Glutamatergic neuron (in vitro differentiated cells): ENCODE results near the gene AMOTL1. TPM values are rescaled to one million over a fixed set of nuclear protein-coding genes. Genes with fewer than 3 reads are reported as not detected.

Experiments used
- DNase-seq: peaks from one replicate; pipeline ENCODE4 v3.0.0; 2022
- H3K27ac Mint-ChIP-seq: one replicate; pipeline ENCODE4 v1.8.0; 2020; ENCODE audit warnings: mild to moderate bottlenecking, mixed read lengths, inconsistent platforms; ENCODE audit not compliant: unreplicated experiment
- H3K27me3 Mint-ChIP-seq: one replicate; pipeline ENCODE4 v1.8.0; 2020; ENCODE audit warnings: mild to moderate bottlenecking, moderate library complexity, mixed read lengths, inconsistent platforms; ENCODE audit not compliant: unreplicated experiment
- H3K36me3 Mint-ChIP-seq: one replicate; pipeline ENCODE4 v1.8.0; 2020; ENCODE audit warnings: mild to moderate bottlenecking, mixed read lengths, inconsistent platforms; ENCODE audit not compliant: unreplicated experiment
- H3K4me1 Mint-ChIP-seq: one replicate; pipeline ENCODE4 v1.8.0; 2020; ENCODE audit warnings: mild to moderate bottlenecking, low read depth, mixed read lengths, inconsistent platforms; ENCODE audit not compliant: unreplicated experiment
- H3K4me3 Mint-ChIP-seq: one replicate; pipeline ENCODE4 v1.8.0; 2020; ENCODE audit warnings: mild to moderate bottlenecking, mixed read lengths, inconsistent platforms; ENCODE audit not compliant: unreplicated experiment
- H3K9me3 Mint-ChIP-seq: one replicate; pipeline ENCODE4 v1.8.0; 2020; ENCODE audit warnings: mild to moderate bottlenecking, moderate library complexity, mixed read lengths, inconsistent platforms; ENCODE audit not compliant: unreplicated experiment
- total RNA-seq: library from RNA; stranded (reverse); fragmentation: NEBNext Ultra II Directional; extraction: Animal tissue kit (Norgen Biotek cat#: 25700); gene quantifications from one replicate; pipeline ENCODE4 v1.2.1, GENCODE V29; 2021; ENCODE audit not compliant: unreplicated experiment
- TF ChIP-seq, protein P1 (sequence below): fragments of 200-600 bp; sonication (generic); IDR thresholded peaks from one replicate; pipeline ENCODE4 v1.5.0; 2021; ENCODE audit not compliant: partially characterized antibody, unreplicated experiment

The AMOTL1 gene
- total RNA-seq, 1 donor from 2014 or later, result 27.6 TPM

DNA sequence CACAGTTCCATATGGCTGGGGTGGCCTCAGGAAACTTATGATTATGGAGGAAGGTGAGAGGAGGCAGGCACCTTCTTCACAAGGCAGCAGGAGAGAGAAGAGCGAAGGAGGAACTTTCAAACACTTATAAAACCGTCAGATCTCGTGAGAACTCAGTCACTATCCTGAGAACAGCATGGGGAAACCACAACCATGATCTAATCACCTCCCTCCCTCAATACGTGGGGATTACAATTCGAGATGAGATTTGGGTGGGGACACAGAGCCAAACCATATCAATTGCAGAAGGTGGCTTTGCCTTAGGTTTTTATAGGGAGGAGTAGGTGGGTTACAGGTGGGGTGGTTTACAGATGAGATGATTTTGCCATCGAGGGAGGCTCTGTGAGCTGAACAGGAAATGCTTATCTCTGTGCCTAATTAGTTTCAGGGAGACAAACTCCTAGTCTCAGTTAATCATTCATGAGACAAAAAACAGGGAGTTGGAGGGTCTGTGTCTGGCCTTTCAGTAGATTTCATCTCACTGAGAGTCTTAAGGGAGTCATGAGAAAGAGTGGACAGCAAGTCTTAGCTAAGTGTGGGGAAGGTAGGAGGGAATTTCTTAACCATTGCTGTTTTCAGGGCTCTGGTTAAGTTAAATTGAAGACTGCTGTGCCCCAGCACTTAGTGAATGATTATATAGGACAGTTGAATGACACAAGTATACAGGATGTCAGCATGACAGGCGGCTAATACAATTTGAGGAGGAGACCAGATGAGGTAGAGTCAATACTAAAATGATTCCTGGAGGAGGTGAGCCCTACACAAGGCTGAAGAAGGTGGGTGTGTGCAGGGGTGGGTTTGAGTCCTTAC is 157.5 kb downstream of the AMOTL1 start:
- no peak for DNase-seq
- Mint-ChIP-seq H3K27me3 (peaks cover 8% of the 10 kb centered on the region), H3K4me3 (no peak overlapping the region), H3K9me3 (peaks cover 2% of the 10 kb centered on the region), H3K36me3 (no peaks in the 10 kb centered on the region), H3K27ac (no peak overlapping the region), H3K4me1 (peaks cover 12% of the 10 kb centered on the region)
- TF ChIP-seq, protein P1, sequence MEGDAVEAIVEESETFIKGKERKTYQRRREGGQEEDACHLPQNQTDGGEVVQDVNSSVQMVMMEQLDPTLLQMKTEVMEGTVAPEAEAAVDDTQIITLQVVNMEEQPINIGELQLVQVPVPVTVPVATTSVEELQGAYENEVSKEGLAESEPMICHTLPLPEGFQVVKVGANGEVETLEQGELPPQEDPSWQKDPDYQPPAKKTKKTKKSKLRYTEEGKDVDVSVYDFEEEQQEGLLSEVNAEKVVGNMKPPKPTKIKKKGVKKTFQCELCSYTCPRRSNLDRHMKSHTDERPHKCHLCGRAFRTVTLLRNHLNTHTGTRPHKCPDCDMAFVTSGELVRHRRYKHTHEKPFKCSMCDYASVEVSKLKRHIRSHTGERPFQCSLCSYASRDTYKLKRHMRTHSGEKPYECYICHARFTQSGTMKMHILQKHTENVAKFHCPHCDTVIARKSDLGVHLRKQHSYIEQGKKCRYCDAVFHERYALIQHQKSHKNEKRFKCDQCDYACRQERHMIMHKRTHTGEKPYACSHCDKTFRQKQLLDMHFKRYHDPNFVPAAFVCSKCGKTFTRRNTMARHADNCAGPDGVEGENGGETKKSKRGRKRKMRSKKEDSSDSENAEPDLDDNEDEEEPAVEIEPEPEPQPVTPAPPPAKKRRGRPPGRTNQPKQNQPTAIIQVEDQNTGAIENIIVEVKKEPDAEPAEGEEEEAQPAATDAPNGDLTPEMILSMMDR, result no peak

GRCh38 chr11:94926271-94926625 is 158.1 kb downstream of the AMOTL1 start:
- H3K36me3 Mint-ChIP-seq, result no peaks in the 10 kb centered on the region
- no peak for DNase-seq
- no peak overlapping the region for H3K4me3 Mint-ChIP-seq
- peaks cover 1% of the 10 kb centered on the region for H3K9me3 Mint-ChIP-seq
- TF ChIP-seq, protein P1, result no peak
- H3K27me3 Mint-ChIP-seq, result peaks cover 8% of the 10 kb centered on the region
- no peak overlapping the region for H3K27ac Mint-ChIP-seq
- H3K4me1 Mint-ChIP-seq, result peaks cover 12% of the 10 kb centered on the region

Other genes starting within 250 kb of the AMOTL1 start
- gene FUT4, start 224.4 kb upstream of the AMOTL1 start, total RNA-seq, result 2.2 TPM
- 0.69 TPM for gene PIWIL4, start 201.0 kb upstream of the AMOTL1 start, total RNA-seq
- gene CWC15, start 205.2 kb downstream of the AMOTL1 start, total RNA-seq, result 65.1 TPM
- gene KDM4D, start 205.4 kb downstream of the AMOTL1 start, total RNA-seq, result 1.3 TPM